HG03432 (cell line): Measurements from ENCODE around the gene ADAM19.
"Not testable (repeated sequence)": the region's sequence is repeated elsewhere in the genome, so short reads cannot be mapped to it uniquely, and the experiment has no call there.

Experiments used
- ATAC-seq: cut with Tn5 transposase; IDR thresholded peaks from one replicate; pipeline ENCODE4 v1.9.1; 2021; ENCODE audit warnings: mild to moderate bottlenecking, moderate library complexity; ENCODE audit not compliant: unreplicated experiment

Gene ADAM19

DNA sequence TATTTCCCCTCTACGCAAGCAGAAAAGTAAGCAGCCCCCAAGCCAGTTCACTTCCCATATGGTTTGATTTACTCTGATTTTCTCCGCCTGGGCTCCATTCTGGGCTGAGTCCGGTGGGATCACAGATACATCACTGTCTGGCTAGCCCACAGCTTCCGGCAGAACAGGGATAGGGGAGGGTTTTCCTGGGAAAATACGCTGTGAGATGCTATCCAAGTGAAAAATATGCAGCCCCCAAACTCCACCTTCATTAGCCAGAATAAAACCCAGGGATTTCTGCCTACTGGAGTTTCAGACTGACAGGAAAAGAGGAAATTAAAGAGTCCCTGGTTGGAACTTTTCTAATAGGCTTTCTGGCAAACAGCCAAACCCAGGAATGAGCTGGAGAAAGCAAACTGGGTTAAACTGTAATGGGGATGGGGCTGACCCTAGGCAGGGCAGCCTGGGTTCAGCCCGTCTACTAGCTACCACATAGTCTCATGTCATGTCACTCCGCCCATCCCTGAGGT is 132.5 kb downstream of the ADAM19 start:
- no peak for ATAC-seq

DNA sequence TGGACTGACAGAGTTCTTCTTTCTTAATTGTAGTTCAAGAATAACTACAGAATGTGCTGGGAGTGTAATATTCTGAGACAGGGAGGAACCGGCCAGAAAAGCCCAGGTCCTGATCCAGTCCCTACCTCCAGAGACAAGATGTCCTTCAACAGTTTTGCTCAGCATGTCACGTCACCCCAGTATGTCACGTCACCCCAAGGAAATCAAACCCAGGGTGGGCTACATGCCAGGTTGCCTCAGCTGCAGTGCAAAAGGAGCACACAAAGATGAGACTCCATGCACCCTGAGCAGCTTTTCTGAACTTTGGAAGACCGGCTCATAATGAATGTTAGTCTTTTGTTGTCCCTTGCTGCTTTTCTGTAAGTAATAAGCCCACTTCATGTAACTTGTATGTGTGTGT is 141.5 kb downstream of the ADAM19 start:
- ATAC-seq: no peak

- ATAC-seq: peak; percentile 77
Observed at GRCh38 chr5:157431544-157432200, 143.9 kb downstream of the ADAM19 start.

DNA sequence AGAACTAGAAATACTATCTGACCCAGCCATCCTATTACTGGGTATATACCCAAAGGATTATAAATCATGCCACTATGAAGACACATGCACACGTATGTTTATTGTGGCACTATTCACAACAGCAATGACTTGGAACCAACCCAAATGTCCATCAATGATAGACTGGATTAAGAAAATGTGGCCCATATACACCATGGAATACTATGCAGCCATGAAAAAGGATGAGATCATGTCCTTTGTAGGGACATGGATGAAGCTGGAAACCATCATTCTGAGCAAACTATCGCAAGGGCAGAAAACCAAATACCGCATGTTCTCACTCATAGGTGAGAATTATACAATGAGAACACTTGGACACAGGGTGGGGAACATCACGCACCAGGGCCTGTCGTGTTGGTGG is 145.7 kb downstream of the ADAM19 start:
- not testable (repeated sequence) for ATAC-seq
